B cell (primary cell): ENCODE measurements around the gene WFDC2.

Experiments
- CTCF ChIP-seq: fragments of 200-600 bp; IDR thresholded peaks from one replicate; pipeline ENCODE4 v1.8.0; 2022; ENCODE audit warnings: antibody characterized with exemption, mild to moderate bottlenecking
- EZH2 ChIP-seq: IDR thresholded peaks from 2 replicates; pipeline ENCODE4 v1.6.1; 2012; ENCODE audit warnings: borderline replicate concordance, low read depth, mild to moderate bottlenecking, moderate library complexity, low read length; ENCODE audit not compliant: insufficient read depth, poor library complexity, severe bottlenecking

- TF ChIP-seq CTCF, result no peak
- no peak for TF ChIP-seq EZH2
Measured at GRCh38 chr20:45452772-45453691, 16.5 kb upstream of the WFDC2 start.
